Activated CD4-positive, CD25-positive, alpha-beta regulatory T cell treated with anti-CD3 and anti-CD28 coated beads, Interleukin-2, amount 50 U/mL, for 72 hours (primary cell): ENCODE measurements around the gene AMER3.
"Not testable (repeated sequence)": the region's sequence is repeated elsewhere in the genome, so short reads cannot be mapped to it uniquely, and the experiment has no call there.

Source experiments
- DNase-seq: peaks from one replicate; pipeline ENCODE4 v3.0.0; 2021

AMER3 gene, protein sequence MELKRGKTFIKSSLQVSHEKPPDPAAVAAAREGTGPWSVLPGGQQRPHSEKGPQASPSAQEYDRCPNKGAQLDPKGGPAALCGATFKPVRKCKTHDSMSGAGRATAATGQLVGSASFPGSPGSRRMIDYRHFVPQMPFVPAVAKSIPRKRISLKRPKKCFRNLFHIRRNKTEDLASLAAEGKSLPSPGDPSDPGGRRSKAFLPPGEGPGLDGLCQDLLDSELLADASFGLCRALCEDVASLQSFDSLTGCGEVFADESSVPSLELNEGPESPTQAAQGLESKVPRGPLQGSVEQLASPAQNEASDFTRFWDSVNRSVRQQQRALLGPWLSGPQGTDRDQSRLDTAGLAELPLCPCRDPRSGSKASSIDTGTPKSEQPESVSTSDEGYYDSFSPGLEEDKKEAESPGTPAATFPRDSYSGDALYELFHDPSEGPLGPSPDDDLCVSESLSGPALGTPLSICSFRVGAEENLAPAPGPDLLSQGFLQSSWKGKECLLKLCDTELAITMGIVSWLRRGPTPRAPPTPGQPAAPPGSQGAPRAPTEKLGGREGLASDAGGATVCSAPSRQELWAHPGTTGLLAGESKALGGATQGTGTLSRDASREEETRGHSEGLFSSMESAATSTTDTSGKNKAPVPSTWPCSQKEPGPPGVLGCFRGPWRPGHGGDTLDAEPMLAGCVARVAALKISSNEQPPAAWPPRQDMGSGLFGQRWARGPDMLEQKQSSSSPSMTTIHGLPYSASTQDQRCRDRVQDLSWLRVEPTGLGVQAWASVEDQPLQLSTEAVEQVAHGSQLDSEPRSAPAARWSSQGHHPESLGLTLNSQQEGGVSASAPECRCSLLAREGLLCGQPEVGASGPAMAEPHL

DNA sequence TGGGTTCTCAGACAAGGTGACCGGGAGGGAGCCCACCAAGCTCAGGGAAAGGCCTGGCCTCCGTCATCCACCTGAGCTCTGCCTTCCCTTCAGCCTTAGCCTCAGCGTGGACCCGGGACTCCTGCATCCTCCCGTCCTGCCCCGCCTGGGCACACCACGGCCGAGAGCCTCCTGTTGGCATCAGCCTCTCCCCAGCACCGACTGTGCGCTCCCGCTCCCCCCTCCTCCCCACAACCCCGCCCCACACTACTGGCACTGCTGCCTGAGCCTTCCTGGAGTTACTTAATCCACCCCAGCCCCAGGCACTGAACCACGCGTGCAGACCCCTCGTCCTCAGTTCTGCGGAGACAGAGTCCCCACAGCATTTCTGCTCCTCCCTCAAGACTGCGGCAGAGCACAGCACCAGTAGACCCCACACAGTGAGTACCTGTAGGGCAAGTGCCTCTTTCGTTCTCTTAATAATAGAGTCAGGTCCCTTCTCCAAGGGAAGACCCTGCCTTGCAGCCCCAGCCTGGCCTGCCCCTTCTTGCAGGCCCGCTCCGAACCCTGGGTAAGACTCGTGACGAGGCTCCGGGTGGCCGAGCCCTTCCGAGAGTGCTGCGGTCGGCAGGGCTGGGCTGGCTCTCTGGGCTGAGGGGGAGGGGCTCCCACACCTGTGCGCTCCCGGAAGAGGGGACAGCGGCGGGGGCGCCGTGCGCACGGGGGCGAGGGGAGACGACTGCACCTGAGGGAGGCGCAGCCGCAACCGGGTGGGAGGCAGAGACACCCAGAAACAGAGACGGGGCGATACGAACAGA, at the start of gene AMER3:
Gene AMER3 (plus strand): TSS at position 285 of the 797 bp plus-strand sequence. CDS start 6,533 bp downstream, outside the sequence.
- DNase-seq: no peak

DNA sequence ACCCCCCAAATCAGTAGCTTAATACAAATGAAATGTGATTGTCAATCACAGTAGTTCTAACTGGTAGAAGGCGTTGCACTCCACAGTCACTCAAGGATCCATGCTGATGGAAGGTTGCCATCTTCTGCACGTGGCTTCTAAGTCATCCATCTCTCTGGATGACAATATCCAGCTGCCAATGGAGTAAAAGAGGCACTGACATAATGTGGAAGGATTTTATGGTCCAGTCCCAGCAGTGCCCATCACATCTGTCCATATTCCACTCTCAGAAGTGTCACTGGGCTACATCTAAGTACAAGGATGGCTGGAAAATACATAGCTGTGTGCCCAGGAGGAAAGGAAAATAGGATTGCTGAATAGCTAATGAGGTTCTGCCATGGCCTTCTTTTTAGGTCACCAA, 40.5 kb upstream of the AMER3 start:
- DNase-seq: not testable (repeated sequence)

DNA sequence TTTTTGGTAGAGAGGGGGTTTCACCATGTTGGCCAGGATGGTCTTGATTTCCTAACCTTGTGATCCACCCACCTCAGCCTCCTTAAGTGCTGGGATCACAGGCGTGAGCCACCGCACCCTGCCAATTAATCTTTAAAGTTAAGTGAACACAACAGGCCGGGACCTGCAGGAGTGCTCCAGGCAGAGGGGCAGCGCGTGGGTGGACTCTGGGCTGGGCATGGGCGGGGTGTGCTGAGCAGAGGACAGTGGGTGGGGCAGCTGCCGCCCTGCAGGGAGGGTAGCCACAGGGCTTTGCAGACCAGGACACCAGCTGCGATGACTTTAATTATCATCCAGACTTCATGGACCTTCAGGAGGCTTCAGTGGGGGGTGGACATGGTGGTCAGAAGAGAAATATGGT, 35.3 kb upstream of the AMER3 start:
- no peak for DNase-seq

DNA sequence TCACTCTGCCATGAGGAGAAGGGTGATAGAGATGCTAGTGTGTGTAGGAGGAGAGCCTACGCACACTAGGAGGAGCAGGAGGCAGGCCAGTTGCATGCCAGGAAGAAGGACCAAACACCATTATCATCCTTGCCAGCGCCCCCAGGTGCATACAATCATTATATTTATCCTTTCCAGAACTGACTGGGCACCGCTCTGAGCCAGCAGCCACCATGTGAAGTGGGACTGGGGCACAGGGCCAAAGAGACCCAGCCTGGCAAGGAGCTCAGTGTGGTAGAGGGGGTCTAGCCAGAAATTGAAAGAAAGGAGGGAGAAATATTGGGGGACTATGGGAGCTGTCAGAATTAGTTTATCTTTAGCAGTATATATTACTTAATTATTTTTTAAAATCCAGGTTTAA, 34.8 kb upstream of the AMER3 start:
- DNase-seq: no peak

DNA sequence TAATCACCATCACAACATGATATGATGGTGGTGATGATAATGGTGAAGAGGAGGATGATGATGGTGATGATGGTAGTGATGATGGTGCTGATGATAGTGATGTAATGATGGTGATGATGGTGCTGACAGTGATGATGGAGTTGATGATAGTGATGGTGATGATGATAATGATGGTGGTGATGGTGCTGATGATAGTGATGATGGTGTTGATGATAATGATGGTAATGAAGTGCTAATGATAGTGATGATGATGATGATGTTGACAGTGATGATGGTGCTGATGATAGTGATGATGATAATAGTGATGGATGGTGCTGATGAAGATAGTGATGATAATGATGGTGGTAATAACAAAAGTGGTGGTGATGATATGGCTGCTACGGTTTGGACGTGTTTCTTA, 30.9 kb upstream of the AMER3 start:
- DNase-seq: no peak

DNA sequence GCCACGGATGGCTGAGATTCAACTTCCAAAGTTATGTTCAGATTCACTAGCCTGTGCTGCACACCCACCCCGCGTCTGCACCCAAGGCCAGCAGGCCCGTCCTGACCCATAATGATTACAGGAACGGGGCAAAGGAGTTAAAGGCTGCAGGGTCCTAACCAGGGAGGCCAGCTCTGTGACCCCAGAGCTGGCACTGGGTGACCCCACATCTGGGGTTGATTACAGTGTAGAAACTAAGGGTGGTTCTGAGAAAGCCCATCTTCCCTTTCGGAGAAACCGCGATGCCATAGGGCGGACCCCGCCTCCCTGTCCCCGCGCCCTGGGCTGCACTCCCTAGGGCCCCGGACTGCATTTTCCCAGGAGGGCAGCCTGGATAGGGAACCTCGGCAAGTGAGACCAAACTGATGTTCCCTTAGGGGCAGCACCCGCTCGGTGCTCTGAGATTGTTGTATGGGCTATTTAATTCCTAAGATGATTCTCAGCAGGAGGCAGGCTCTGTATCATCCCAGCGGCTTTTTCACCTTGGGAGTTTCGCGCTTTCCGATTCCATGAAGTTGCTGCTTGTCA, 28.6 kb upstream of the AMER3 start:
- no peak for DNase-seq

DNA sequence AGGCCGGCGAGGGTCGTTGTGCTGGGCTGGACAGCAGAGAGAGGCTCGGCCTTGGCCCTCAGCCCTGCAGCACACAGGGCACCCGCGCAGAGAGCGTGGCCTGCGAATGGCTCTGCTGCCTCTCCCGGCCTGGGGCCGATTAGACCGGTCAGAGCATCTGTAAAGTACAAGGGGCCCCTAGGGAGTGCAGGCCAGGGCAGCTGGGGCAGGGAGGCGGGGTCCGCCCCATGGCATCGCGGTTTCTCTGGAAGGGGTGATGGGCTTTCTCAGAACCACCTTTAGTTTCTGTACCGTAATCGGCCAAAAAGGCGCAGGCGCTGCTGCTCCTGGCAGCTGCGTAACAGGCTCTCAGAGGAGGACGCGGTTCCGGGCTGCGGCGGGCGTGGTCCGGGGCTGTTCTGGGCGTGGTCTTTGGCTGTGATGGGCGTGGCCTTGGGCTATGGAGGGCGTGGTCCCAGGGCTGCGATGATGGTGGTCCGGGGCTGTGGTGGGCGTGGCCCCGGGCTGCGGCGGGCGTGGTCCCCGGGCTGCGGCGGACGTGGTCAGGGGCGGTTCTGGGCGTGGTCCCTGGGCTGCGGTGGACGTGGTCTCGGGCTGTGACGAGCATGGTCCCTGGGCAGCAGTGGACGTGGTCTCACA, 27.9 kb upstream of the AMER3 start:
- DNase-seq: peak; percentile 80

DNA sequence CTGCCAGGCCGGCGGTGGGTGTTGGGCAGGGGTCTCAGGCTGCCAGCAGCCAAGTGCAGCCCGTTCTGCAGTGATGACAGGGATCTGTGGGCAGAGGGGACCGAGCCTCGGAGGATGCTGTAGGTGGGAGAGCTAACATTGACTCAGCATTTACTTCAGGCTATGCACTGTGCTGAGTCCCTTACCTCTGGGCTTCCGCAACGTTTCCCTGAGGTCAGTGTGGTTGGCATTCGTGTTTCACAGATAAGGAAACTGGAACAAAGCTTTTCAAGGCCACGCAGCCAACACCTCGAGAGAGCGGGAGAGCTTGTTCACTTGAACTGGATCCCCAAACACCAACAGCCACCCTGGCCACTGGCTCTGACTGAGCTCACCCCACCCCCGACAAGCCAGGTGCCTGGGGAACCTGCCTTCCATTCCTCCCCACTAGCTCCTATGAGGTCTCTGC, 27.3 kb upstream of the AMER3 start:
- DNase-seq: no peak

DNA sequence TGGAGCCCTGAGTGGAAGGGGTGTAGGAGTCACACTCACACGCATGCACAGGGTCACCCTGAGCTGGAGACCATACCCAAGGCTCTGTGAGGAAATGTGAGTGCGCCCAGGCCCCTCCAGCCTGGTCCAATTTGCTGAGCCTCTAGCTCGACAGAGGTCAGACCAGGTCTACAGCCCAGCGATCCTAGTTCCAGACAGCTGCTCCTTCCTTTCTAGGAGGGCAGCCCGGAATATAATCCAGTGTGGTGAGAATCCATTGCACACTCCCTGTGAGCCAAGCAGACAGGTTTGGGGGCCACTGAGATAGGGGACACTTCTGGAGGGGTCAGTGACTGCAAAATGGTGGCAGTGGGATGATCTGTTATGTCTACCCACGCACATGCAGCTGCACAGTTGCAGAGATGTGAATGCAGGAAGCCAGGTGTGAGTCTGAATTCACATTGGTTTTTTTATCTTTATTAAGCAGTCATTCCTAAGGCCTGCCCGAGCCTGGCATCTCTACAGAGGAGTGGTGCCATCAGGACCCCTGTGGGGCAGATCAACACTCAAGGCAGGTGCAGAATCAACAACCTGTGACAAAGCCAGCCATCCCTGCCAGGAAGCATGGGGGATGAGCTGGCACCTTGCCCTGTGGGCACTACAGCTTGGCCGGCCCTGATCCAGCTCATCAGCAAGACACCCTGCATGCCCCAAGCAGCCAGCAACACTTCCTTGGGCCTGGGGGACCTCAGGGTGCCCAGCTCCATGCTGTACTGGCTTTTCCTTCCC, 26.6 kb upstream of the AMER3 start, which contains the start of gene GPR148:
Gene GPR148 (plus strand): TSS at position 522 of the 768 bp plus-strand sequence. CDS start 82 bp downstream, at position 604.
- DNase-seq: no peak

DNA sequence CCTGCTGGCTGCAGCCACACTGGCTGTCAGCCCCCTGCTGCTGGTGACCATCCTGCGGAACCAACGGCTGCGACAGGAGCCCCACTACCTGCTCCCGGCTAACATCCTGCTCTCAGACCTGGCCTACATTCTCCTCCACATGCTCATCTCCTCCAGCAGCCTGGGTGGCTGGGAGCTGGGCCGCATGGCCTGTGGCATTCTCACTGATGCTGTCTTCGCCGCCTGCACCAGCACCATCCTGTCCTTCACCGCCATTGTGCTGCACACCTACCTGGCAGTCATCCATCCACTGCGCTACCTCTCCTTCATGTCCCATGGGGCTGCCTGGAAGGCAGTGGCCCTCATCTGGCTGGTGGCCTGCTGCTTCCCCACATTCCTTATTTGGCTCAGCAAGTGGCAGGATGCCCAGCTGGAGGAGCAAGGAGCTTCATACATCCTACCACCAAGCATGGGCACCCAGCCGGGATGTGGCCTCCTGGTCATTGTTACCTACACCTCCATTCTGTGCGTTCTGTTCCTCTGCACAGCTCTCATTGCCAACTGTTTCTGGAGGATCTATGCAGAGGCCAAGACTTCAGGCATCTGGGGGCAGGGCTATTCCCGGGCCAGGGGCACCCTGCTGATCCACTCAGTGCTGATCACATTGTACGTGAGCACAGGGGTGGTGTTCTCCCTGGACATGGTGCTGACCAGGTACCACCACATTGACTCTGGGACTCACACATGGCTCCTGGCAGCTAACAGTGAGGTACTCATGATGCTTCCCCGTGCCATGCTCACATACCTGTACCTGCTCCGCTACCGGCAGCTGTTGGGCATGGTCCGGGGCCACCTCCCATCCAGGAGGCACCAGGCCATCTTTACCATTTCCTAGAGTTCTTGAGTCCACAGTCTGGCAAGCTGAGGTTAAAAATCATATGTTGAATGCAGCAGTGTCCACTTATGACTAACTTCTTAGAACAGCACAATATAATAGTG, 25.7 kb upstream of the AMER3 start:
- DNase-seq: no peak

DNA sequence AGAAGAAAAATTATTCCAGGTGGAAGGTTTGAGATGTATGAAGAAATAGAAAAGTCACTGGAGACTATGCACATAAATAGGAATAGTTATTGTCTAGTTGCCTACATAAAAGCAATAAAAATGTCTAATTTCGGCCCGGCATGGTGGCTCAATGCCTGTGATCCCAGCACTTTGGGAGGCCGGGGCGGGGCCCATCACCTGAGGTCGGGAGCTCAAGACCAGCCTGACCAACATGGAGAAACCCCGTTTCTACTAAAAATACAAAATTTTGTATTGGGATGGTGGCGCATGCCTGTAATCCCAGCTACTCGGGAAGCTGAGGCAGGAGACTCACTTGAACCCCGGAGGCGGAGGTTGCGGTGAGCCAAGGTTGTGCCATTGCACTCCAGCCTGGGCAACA, 23.1 kb upstream of the AMER3 start:
- not testable (repeated sequence) for DNase-seq

DNA sequence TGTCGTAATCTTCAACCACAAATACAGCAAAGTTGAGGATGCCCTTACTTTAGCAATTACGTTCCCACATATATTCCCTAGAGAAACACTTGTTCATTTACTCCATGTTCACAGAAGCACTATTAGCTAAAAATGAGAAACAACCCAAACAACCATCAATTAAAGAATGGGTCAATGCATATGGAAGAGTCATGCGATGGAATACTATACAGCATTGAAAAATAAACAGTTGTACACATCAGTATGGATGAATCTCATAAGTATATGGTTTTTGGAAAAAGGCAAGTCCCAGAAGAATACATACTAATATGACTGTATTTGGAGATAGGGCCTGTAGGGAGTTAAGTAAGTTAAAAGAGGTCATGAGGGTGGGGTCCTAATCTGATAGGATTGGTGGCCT, 20.1 kb upstream of the AMER3 start:
- no peak for DNase-seq

DNA sequence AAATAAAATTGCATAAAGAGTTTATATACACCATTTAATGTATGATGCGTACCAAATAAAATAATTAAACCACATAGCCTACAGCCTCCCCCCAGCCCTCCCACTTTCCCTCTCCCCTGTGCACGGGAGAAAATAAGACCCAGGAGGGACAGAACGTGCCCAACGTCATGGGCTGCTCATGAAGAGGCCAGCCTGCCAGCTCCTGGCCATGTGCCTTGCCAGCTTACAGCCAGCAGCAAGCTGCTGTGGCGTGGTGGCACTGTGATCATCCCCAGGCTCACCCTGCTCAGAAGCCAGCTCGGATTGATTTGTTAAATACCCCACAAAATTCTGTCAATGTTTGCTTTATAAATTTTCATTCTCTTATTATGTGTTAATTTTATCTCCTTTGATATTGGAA, 18.9 kb upstream of the AMER3 start:
- DNase-seq: no peak

DNA sequence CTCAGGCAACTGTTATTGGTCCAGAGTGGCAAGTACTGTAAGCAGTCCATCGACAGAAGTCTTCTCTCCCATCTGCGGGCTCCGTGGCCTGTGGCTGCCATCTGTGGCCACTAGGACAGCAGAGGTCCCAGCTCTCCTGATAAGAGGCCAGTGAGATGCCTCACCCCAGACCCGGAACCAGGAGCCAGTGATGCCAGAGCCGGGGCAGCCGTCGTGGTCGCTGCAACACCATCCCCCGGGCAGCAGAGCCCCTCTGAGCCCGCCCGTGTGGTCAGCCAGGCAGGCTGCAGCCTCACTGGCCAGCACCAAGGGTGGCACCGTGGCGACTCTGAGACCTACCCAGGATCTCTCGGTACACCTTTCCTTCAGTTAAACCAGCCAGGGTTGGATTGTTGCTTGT, 17.7 kb upstream of the AMER3 start:
- no peak for DNase-seq

DNA sequence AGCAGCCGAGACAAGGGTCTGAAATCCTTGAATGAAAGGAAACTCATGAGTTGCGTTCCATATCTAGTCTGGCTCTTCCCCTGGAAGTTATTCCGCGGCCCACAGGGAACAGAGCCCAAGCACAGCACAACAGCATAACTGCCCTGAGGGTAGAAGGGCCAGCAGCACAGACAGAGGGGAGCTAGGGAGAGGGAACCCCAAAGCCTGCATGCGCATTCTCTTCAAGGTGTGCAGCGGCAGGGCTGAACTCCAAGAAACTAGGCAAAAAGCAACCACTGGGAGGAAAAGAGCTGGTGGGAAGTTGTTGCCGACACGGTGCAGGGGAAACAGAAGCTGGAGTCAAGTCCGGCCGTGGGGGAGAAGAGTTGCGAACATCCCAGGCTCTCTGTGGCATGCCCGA, 14.7 kb upstream of the AMER3 start:
- no peak for DNase-seq

DNA sequence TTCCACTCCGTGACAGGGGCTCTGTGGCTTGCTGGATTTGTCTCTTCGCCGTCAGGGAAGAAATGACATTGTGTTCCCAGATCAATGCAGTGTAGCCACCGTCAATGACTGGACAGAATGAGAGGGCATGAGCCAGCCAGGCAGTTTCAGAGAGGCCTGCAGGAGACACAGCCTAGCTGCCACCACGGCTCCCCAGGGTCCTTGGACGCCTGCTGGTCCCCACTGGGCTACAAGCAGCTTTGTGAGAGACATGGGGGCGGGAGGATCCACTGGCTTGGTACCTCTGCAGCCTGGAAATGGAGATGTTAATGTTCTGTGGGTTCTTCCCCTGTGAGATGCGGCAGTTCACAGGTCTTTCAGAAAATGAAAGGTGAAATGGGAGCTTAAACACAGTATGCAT, 12.1 kb upstream of the AMER3 start:
- DNase-seq: no peak

DNA sequence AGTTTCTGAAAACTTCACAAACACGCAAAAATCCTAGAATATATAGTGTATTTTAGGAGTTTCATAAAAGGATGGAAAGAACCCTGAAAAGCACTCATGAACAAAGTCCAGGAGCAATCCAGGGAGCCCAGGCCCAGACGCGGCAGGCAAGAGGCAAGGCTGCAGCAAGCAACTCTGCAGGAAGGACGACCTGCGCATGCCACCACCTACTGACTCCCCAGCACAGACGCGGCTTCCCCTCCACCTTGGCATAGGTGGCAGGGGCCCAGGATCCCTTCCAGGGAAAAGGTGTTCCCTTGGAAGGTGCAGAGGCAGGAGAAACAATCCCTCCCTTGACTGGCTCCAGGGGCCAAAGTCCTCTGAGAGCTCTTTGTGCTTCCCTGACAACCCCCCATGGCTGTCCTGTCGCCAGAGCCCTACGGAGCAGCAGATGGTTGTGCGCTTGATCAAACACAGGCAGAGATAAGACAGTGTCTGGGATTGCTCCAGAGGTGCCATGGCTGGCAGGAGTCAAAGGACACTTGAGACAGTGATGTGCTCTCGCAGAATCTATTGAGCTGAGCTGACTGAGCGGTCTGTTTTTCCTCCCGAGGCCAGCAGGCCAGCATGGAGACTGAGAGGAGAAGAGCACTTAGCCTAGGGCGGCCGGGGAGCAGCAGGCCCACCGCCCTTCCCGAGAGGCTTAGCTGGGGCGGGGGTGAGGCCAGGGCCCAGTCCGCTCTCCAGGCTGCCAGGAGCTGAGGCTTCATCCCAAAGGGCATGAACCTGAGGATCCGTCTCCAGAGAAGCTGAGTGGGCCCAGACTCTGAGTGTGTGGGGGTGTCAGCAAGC, 10.8 kb upstream of the AMER3 start:
- DNase-seq: no peak

DNA sequence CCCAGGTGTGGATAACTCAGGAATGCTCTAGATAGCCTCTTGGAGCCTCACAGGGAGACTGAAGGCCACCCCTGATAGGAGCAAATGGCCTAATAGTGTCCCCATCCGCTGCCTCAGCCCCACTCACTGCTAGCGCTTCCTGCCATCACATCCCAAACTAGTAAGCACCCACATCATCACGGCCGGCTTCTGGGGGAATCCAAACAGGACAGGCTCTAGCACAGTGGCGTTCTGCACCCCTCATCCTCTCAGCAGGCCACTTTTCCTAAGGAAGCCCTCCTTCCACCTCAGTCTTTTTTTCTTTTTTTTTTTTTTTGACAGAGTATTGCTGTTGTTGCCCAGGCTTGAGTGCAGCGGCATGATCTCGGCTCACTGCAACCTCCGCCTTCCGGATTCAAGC, 6.3 kb upstream of the AMER3 start:
- no peak for DNase-seq

DNA sequence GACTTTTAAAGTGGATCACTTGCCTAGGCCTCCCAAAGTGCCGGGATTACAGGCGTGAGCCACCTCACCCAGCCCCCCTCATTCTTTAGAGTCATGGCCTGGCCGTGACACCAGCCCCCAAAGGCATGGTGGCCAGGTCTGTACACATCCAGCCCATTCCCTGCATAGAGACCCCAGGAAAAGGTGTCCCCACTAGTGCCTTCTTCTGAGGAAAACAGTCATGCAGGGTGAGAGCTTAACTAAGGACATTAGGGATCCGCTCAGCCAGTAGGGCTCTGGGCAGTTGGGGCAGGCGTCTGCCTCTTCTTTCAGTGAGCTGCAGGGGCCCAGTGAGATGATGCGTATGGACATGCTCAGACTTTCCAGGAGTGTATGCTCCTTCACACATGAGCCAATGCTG, 5.7 kb upstream of the AMER3 start:
- no peak for DNase-seq
